Neural cell (in vitro differentiated cells): ENCODE data around the gene DNAL4.

Experiments used
- EP300 ChIP-seq: fragments of 450-650 bp; conservative IDR thresholded peaks from 2 replicates; pipeline ENCODE4 v1.6.1; 2014; ENCODE audit warnings: antibody characterized with exemption, mild to moderate bottlenecking, moderate library complexity; ENCODE audit not compliant: poor library complexity, severe bottlenecking
- EZH2 ChIP-seq: fragments of 200-600, 300-800 bp; shearing (Covaris generic), sonication (generic); IDR thresholded peaks from 2 replicates; pipeline ENCODE4 v1.6.1; 2014; ENCODE audit warnings: antibody characterized with exemption, low read length, borderline replicate concordance, mild to moderate bottlenecking; ENCODE audit not compliant: insufficient read depth, poor library complexity, severe bottlenecking
- MXI1 ChIP-seq: fragments of 450-650 bp; conservative IDR thresholded peaks from 2 replicates; pipeline ENCODE4 v1.6.1; 2014; ENCODE audit warnings: antibody characterized with exemption, mild to moderate bottlenecking; ENCODE audit not compliant: poor library complexity, severe bottlenecking
- POLR2AphosphoS5 ChIP-seq: IDR thresholded peaks from 2 replicates; pipeline ENCODE4 v1.6.1; 2012
- RAD21 ChIP-seq: fragments of 450-650 bp; conservative IDR thresholded peaks from 2 replicates; pipeline ENCODE4 v1.6.1; 2014; ENCODE audit warnings: antibody characterized with exemption, mild to moderate bottlenecking, moderate library complexity
- REST ChIP-seq: IDR thresholded peaks from 2 replicates; pipeline ENCODE4 v1.6.1; 2012; ENCODE audit warnings: borderline replicate concordance
- SMC3 ChIP-seq: fragments of 450-650 bp; conservative IDR thresholded peaks from 2 replicates; pipeline ENCODE4 v1.6.1; 2014; ENCODE audit warnings: antibody characterized with exemption, mild to moderate bottlenecking, moderate library complexity; ENCODE audit not compliant: poor library complexity
- TAF1 ChIP-seq: IDR thresholded peaks from 2 replicates; pipeline ENCODE4 v1.6.1; 2012; ENCODE audit warnings: low read depth
- TF ChIP-seq, protein P1 (sequence below): fragments of 450-650 bp; IDR thresholded peaks from 2 replicates; pipeline ENCODE4 v1.5.1; 2014; ENCODE audit warnings: antibody characterized with exemption, mild to moderate bottlenecking, moderate library complexity; ENCODE audit not compliant: poor library complexity, severe bottlenecking

GRCh38 chr22:38830845-38831108, 36.8 kb upstream of the DNAL4 start:
- TF ChIP-seq, protein P1, sequence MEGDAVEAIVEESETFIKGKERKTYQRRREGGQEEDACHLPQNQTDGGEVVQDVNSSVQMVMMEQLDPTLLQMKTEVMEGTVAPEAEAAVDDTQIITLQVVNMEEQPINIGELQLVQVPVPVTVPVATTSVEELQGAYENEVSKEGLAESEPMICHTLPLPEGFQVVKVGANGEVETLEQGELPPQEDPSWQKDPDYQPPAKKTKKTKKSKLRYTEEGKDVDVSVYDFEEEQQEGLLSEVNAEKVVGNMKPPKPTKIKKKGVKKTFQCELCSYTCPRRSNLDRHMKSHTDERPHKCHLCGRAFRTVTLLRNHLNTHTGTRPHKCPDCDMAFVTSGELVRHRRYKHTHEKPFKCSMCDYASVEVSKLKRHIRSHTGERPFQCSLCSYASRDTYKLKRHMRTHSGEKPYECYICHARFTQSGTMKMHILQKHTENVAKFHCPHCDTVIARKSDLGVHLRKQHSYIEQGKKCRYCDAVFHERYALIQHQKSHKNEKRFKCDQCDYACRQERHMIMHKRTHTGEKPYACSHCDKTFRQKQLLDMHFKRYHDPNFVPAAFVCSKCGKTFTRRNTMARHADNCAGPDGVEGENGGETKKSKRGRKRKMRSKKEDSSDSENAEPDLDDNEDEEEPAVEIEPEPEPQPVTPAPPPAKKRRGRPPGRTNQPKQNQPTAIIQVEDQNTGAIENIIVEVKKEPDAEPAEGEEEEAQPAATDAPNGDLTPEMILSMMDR = no peak
- TF ChIP-seq EZH2 = no peak
- TF ChIP-seq MXI1 = no peak
- no peak for TF ChIP-seq TAF1
- no peak for TF ChIP-seq SMC3
- no peak for TF ChIP-seq RAD21
- TF ChIP-seq EP300 = no peak
- no peak for TF ChIP-seq POLR2AphosphoS5
- TF ChIP-seq REST = no peak
